Spleen (tissue), 11 donors: Measurements from ENCODE around the gene CACNA1C. TPM values are rescaled to one million over a fixed set of nuclear protein-coding genes. Genes with fewer than 3 reads are reported as not detected.
A peak's percentile ranks its signal among the peaks of the same experiment; 100 is the strongest.

ENCODE experiments used
- DNase-seq: peaks from one replicate; pipeline ENCODE4 v3.0.0-alpha.2; 2020
- H3K27ac ChIP-seq, 8 donors: fragments of 200-600 bp; sonication (generic) in 7 of 8; 1 replicate in 4 of 8; 2 replicates in 4 of 8; pipeline versions ENCODE4 v1.5.0 to v1.8.0; 2016 to 2021; ENCODE audit warnings: inconsistent platforms in 4 of 8, mild to moderate bottlenecking in 4 of 8, moderate library complexity in 1 of 8
- H3K27me3 ChIP-seq, 7 donors: fragments of 200-600 bp; sonication (generic) in 6 of 7; replicated peaks in 1 of 7; 1 replicate in 4 of 7; 2 replicates in 3 of 7; pipeline versions ENCODE4 v1.5.0 to v1.8.0; 2016 to 2021; ENCODE audit warnings: inconsistent platforms in 3 of 7, mild to moderate bottlenecking in 1 of 7
- H3K36me3 ChIP-seq, 6 donors: fragments of 200-600 bp; sonication (generic) in 5 of 6; 1 replicate in 4 of 6; 2 replicates in 2 of 6; pipeline versions ENCODE4 v1.5.0 to v1.8.0; 2016 to 2021; ENCODE audit warnings: inconsistent platforms in 2 of 6
- H3K4me1 ChIP-seq, 6 donors: fragments of 200-600 bp; sonication (generic) in 5 of 6; 1 replicate in 3 of 6; 2 replicates in 3 of 6; pipeline versions ENCODE4 v1.5.0 to v1.8.0; 2016 to 2021; ENCODE audit warnings: inconsistent platforms in 3 of 6
- H3K4me3 ChIP-seq, 8 donors: fragments of 200-600 bp; sonication (generic) in 7 of 8; 1 replicate in 4 of 8; 2 replicates in 4 of 8; pipeline versions ENCODE4 v1.5.0 to v1.8.0; 2016 to 2021; ENCODE audit warnings: inconsistent platforms in 4 of 8, mild to moderate bottlenecking in 4 of 8, moderate library complexity in 2 of 8
- H3K9me3 ChIP-seq, 8 donors: fragments of 200-600 bp; sonication (generic) in 7 of 8; 1 replicate in 4 of 8; 2 replicates in 4 of 8; pipeline versions ENCODE4 v1.5.0 to v1.8.0; 2016 to 2021; ENCODE audit warnings: inconsistent platforms in 4 of 8
- CTCF ChIP-seq, 11 experiments: fragments of 200-600 bp in 7 of 11; fragments of 450-650 bp in 4 of 11; sonication (generic) in 4 of 11; IDR thresholded peaks in 8 of 11; conservative IDR thresholded peaks in 3 of 11; 1 replicate in 7 of 11; 2 replicates in 4 of 11; pipeline versions ENCODE4 v1.4.0 to v1.8.0; 2016 to 2021; ENCODE audit warnings: antibody characterized with exemption in 11 of 11, inconsistent platforms in 4 of 11, mild to moderate bottlenecking in 1 of 11
- POLR2A ChIP-seq, 3 donors: fragments of 450-650 bp; IDR thresholded peaks; one replicate each; pipeline ENCODE4 v1.5.1; 2017; ENCODE audit warnings: antibody characterized with exemption in 3 of 3, mild to moderate bottlenecking in 1 of 3
- POLR2AphosphoS5 ChIP-seq, 3 donors: sonication (generic); formaldehyde crosslinking; IDR thresholded peaks; one replicate each; pipeline ENCODE4 v1.5.1; 2017; ENCODE audit warnings: antibody characterized with exemption in 3 of 3
- WGBS, 5 donors: extraction: QIAGEN DNeasy Blood & Tissue Kit in 3 of 5; methylation state at CpG; one replicate each; pipeline versions ENCODE4 v1.1.5 to v1.1.7; 2013 to 2018; 5-methylcytosine and 5-hydroxymethylcytosine counted together
- intact Hi-C: fragments of 100-400 bp; cut with DNase I; formaldehyde crosslinking; loops from one replicate; pipeline ENCODE4 v1.15.0; 2023; ENCODE audit warnings: low total_unique reads
- polyA plus RNA-seq, 3 donors: library from polyadenylated mRNA; stranded (reverse); fragments of 200-250 nt; gene quantifications; one replicate each; pipeline ENCODE4 v1.2.1, GENCODE V29; 2013
- total RNA-seq, 7 donors: library from RNA; depleted of rRNA in 3 of 7; stranded (reverse); fragments of >200 nt in 3 of 7; fragmentation: NEBNext Ultra II Directional in 4 of 7; extraction: Animal tissue kit (Norgen Biotek cat#: 25700) in 4 of 7; gene quantifications; one replicate each; pipeline versions ENCODE4 v1.1.0 to v1.2.1, GENCODE V29; 2016 to 2021
- donor health status: healthy with polysubstance abuse.
- donor health status: DM: no; HTN: no; CAD: no; lungs with moderate emphysema.
- donor health status: DM: no; HTN: no; CAD: no.
- donor health status: Bipolar disorder and iron deficiency.
- donor health status: healthy.
- donor health status: DM: no; HTN: no; CAD: no.
- donor health status: DM: yes; HTN: yes; CAD: no.

Gene CACNA1C
- total and polyA plus RNA-seq, 10 donors, result 0.67 to 27.6 (median 18.4) TPM

GRCh38 chr12:2169940-2170339 is 117.2 kb downstream of the CACNA1C start:
- intact Hi-C loops, result no loop called here

GRCh38 chr12:2170376-2170775 is 117.6 kb downstream of the CACNA1C start:
- Histone ChIP-seq H3K4me1 (peaks cover 0 to 12% (median 0%) of the 10 kb centered on the region in 6 donors), H3K4me3 (no peak overlapping the region), H3K36me3 (no peaks in the 10 kb centered on the region), H3K27me3 (no peaks in the 10 kb centered on the region), H3K9me3 (peaks cover 0 to 31% (median 26%) of the 10 kb centered on the region in 8 donors), H3K27ac (peak overlapping the region in 2 of 8 donors; percentile 11 to 16)
- TF ChIP-seq POLR2AphosphoS5 (IDR thresholded peaks at IDR 0.05) (peak in 1 of 3 donors; percentile 7), POLR2A (IDR thresholded peaks at IDR 0.05) (no peak)
- WGBS, 5 donors, result 58 to 83% (median 75%) methylated on average over 1 of the region's 1 CpG
- no peak for DNase-seq
- intact Hi-C loops, result no loop called here

More at GRCh38 chr12:2169940-2170339, 117.2 kb downstream of the CACNA1C start:
- Histone ChIP-seq H3K9me3 (peaks cover 0 to 31% (median 26%) of the 10 kb centered on the region in 8 donors), H3K27ac (peak overlapping the region in 2 of 8 donors; percentile 3 to 14), H3K4me3 (no peak overlapping the region), H3K27me3 (no peaks in the 10 kb centered on the region), H3K4me1 (peaks cover 0 to 12% (median 0%) of the 10 kb centered on the region in 6 donors), H3K36me3 (no peaks in the 10 kb centered on the region)
- WGBS, 5 donors, result 83 to 90% (median 86%) methylated on average over 2 of the region's 2 CpGs
- no peak for DNase-seq
- TF ChIP-seq POLR2AphosphoS5 (IDR thresholded peaks at IDR 0.05) (no peak), CTCF (IDR thresholded peaks at IDR 0.05 in 8 of 11, conservative IDR thresholded peaks at IDR 0.05 in 3 of 11) (no peak), POLR2A (IDR thresholded peaks at IDR 0.05) (no peak)

- DNase-seq, result no peak
- Histone ChIP-seq H3K27me3 (no peaks in the 10 kb centered on the region), H3K27ac (no peak overlapping the region), H3K4me1 (peaks cover 0 to 12% (median 0%) of the 10 kb centered on the region in 6 donors), H3K4me3 (no peak overlapping the region), H3K9me3 (peaks cover 0 to 21% (median 16%) of the 10 kb centered on the region in 8 donors), H3K36me3 (no peaks in the 10 kb centered on the region)
- TF ChIP-seq POLR2AphosphoS5 (IDR thresholded peaks at IDR 0.05), result no peak
- no peak for TF ChIP-seq POLR2A (IDR thresholded peaks at IDR 0.05)
- TF ChIP-seq CTCF (IDR thresholded peaks at IDR 0.05 in 8 of 11, conservative IDR thresholded peaks at IDR 0.05 in 3 of 11), result no peak
- 82 to 88% (median 86%) methylated on average over 9 to 11 of the region's 11 CpGs for WGBS, 5 donors
- intact Hi-C loops, result no loop called here
Measured at GRCh38 chr12:2171672-2172426, 119.1 kb downstream of the CACNA1C start.

GRCh38 chr12:2172491-2173214 is 119.9 kb downstream of the CACNA1C start:
- no peaks in the 10 kb centered on the region for H3K36me3 ChIP-seq
- intact Hi-C loops, result no loop called here
- WGBS, 5 donors, result 50 to 72% (median 68%) methylated on average over 12 of the region's 12 CpGs
- no peak for DNase-seq
- H3K27me3 ChIP-seq, result no peaks in the 10 kb centered on the region
- peaks cover 0 to 13% (median 9%) of the 10 kb centered on the region in 8 donors for H3K9me3 ChIP-seq
- TF ChIP-seq POLR2A (IDR thresholded peaks at IDR 0.05) (no peak), POLR2AphosphoS5 (IDR thresholded peaks at IDR 0.05) (peak in 1 of 3 donors; percentile 12)
- H3K4me1 ChIP-seq, result peaks cover 0 to 12% (median 0%) of the 10 kb centered on the region in 6 donors
- H3K27ac ChIP-seq, result no peak overlapping the region
- H3K4me3 ChIP-seq, result no peak overlapping the region

- Histone ChIP-seq H3K27me3 (no peaks in the 10 kb centered on the region), H3K4me1 (peaks cover 0 to 12% (median 0%) of the 10 kb centered on the region in 6 donors), H3K27ac (no peak overlapping the region), H3K9me3 (peaks cover 0 to 1% (median 0%) of the 10 kb centered on the region in 8 donors), H3K36me3 (no peaks in the 10 kb centered on the region), H3K4me3 (no peak overlapping the region)
- no peak for TF ChIP-seq POLR2AphosphoS5 (IDR thresholded peaks at IDR 0.05)
- TF ChIP-seq POLR2A (IDR thresholded peaks at IDR 0.05), result no peak
- no peak for TF ChIP-seq CTCF (IDR thresholded peaks at IDR 0.05 in 8 of 11, conservative IDR thresholded peaks at IDR 0.05 in 3 of 11)
- intact Hi-C loops, result no loop called here
- WGBS, 5 donors, result 26 to 52% (median 42%) methylated on average over 4 of the region's 4 CpGs
- no peak for DNase-seq
Measured at GRCh38 chr12:2173971-2174370, 121.2 kb downstream of the CACNA1C start.
